Liver (tissue), 9 donors: Measurements from ENCODE around the gene TFF2. TPM values are rescaled to one million over a fixed set of nuclear protein-coding genes. Genes with fewer than 3 reads are reported as not detected.

Source experiments
- DNase-seq: peaks from one replicate; pipeline ENCODE4 v3.0.0-alpha.2; 2017; ENCODE audit warnings: low spot score
- H3K27ac ChIP-seq, 2 donors: one replicate each; pipeline ENCODE4 v1.7.0; 2013; ENCODE audit warnings: inconsistent platforms in 2 of 2, low read length in 2 of 2, control low read depth in 1 of 2, low read depth in 1 of 2, mild to moderate bottlenecking in 1 of 2
- H3K27me3 ChIP-seq, 4 donors: one replicate each; pipeline versions ENCODE4 v1.6.1 to v1.7.0; 2013; ENCODE audit warnings: low read length in 3 of 4, inconsistent platforms in 1 of 4, mild to moderate bottlenecking in 1 of 4, moderate library complexity in 1 of 4; ENCODE audit not compliant: control insufficient read depth in 4 of 4, insufficient read depth in 4 of 4
- H3K36me3 ChIP-seq, 4 donors: one replicate each; pipeline versions ENCODE4 v1.6.1 to v1.7.0; 2013; ENCODE audit warnings: low read length in 3 of 4, mild to moderate bottlenecking in 3 of 4, low read depth in 1 of 4, moderate library complexity in 1 of 4; ENCODE audit not compliant: control insufficient read depth in 4 of 4, insufficient read depth in 3 of 4
- H3K4me1 ChIP-seq, 4 donors: one replicate each; pipeline versions ENCODE4 v1.6.1 to v1.7.0; 2013; ENCODE audit warnings: low read length in 3 of 4, mild to moderate bottlenecking in 3 of 4, moderate library complexity in 1 of 4; ENCODE audit not compliant: control insufficient read depth in 4 of 4, insufficient read depth in 4 of 4
- H3K4me3 ChIP-seq, 3 donors: one replicate each; pipeline versions ENCODE4 v1.6.1 to v1.7.0; 2013; ENCODE audit warnings: low read length in 3 of 3, control low read depth in 1 of 3, low read depth in 1 of 3, mild to moderate bottlenecking in 1 of 3
- H3K9ac ChIP-seq, 2 donors: one replicate each; pipeline ENCODE4 v1.7.0; 2013; ENCODE audit warnings: low read length in 2 of 2, mild to moderate bottlenecking in 2 of 2, moderate library complexity in 2 of 2, control low read depth in 1 of 2, low read depth in 1 of 2
- H3K9me3 ChIP-seq, 4 donors: one replicate each; pipeline versions ENCODE4 v1.6.1 to v1.7.0; 2013; ENCODE audit warnings: low read length in 3 of 4; ENCODE audit not compliant: control insufficient read depth in 4 of 4
- ATF3 ChIP-seq: IDR thresholded peaks from 2 replicates; pipeline ENCODE4 v1.6.1; 2016; ENCODE audit warnings: antibody characterized with exemption
- CTCF ChIP-seq: fragments of 150-350 bp; IDR thresholded peaks from 2 replicates; pipeline ENCODE4 v1.5.1; 2017; ENCODE audit warnings: improper control_type of control experiment, low read depth, low read length; ENCODE audit not compliant: missing input control
- EGR1 ChIP-seq, 2 donors: IDR thresholded peaks; 2 replicates each; pipeline ENCODE4 v1.6.1; 2016 to 2018; ENCODE audit warnings: antibody characterized with exemption in 2 of 2, low read depth in 2 of 2
- FOXA1 ChIP-seq: IDR thresholded peaks from 2 replicates; pipeline ENCODE4 v1.6.1; 2016; ENCODE audit warnings: antibody characterized with exemption
- FOXA2 ChIP-seq: IDR thresholded peaks from 2 replicates; pipeline ENCODE4 v1.6.1; 2016; ENCODE audit warnings: antibody characterized with exemption
- GABPA ChIP-seq, 2 donors: IDR thresholded peaks in 1 of 2; conservative IDR thresholded peaks in 1 of 2; 2 replicates each; pipeline ENCODE4 v1.6.1; 2016; ENCODE audit warnings: antibody characterized with exemption in 2 of 2, mild to moderate bottlenecking in 1 of 2, moderate library complexity in 1 of 2
- HNF4A ChIP-seq, 2 donors: conservative IDR thresholded peaks; 2 replicates each; pipeline ENCODE4 v1.6.1; 2016; ENCODE audit warnings: antibody characterized with exemption in 2 of 2, mild to moderate bottlenecking in 2 of 2
- HNF4G ChIP-seq: IDR thresholded peaks from 2 replicates; pipeline ENCODE4 v1.6.1; 2016; ENCODE audit warnings: antibody characterized with exemption
- JUND ChIP-seq, 2 donors: IDR thresholded peaks; 2 replicates each; pipeline ENCODE4 v1.6.1; 2016; ENCODE audit warnings: antibody characterized with exemption in 2 of 2
- MAX ChIP-seq: IDR thresholded peaks from 2 replicates; pipeline ENCODE4 v1.6.1; 2016; ENCODE audit warnings: antibody characterized with exemption
- NR2F2 ChIP-seq: IDR thresholded peaks from 2 replicates; pipeline ENCODE4 v1.6.1; 2016; ENCODE audit warnings: antibody characterized with exemption
- RAD21 ChIP-seq, 2 donors: IDR thresholded peaks; 2 replicates each; pipeline ENCODE4 v1.6.1; 2016; ENCODE audit warnings: antibody characterized with exemption in 2 of 2, mild to moderate bottlenecking in 2 of 2
- REST ChIP-seq: IDR thresholded peaks from 2 replicates; pipeline ENCODE4 v1.6.1; 2016; ENCODE audit warnings: antibody characterized with exemption, mild to moderate bottlenecking
- RXRA ChIP-seq, 2 donors: IDR thresholded peaks; 2 replicates each; pipeline ENCODE4 v1.6.1; 2017 to 2018; ENCODE audit warnings: antibody characterized with exemption in 2 of 2, mild to moderate bottlenecking in 1 of 2
- SP1 ChIP-seq: IDR thresholded peaks from 2 replicates; pipeline ENCODE4 v1.6.1; 2018; ENCODE audit warnings: antibody characterized with exemption, mild to moderate bottlenecking
- TAF1 ChIP-seq: conservative IDR thresholded peaks from 2 replicates; pipeline ENCODE4 v1.6.1; 2016; ENCODE audit warnings: antibody characterized with exemption, mild to moderate bottlenecking
- YY1 ChIP-seq: IDR thresholded peaks from 2 replicates; pipeline ENCODE4 v1.6.1; 2016; ENCODE audit warnings: antibody characterized with exemption, mild to moderate bottlenecking
- ZBTB33 ChIP-seq: IDR thresholded peaks from 2 replicates; pipeline ENCODE4 v1.6.1; 2016; ENCODE audit warnings: antibody characterized with exemption
- WGBS: extraction: QIAGEN DNeasy Blood & Tissue Kit; methylation state at CpG from one replicate; pipeline ENCODE4 v1.1.7; 2013; 5-methylcytosine and 5-hydroxymethylcytosine counted together
- polyA plus RNA-seq, 2 donors: library from polyadenylated mRNA; stranded (reverse) in 1 of 2; unstranded in 1 of 2; fragments of 200-250 nt in 1 of 2; fragments of >200 nt in 1 of 2; fragmentation: Nextera tagmentation in 1 of 2; extraction: Ambion mirVana in 1 of 2; gene quantifications; one replicate each; pipeline versions ENCODE4 v1.2.1 to v1.2.3, GENCODE V29; 2013 to 2015
- total RNA-seq, 2 donors: library from RNA; depleted of rRNA; stranded (reverse); fragments of >200 nt; gene quantifications; one replicate each; pipeline ENCODE4 v1.2.3, GENCODE V29; 2014
- donor health status: healthy.
- donor health status: healthy.
- donor health status: healthy.
- donor health status: healthy.
- donor health status: healthy.

Gene TFF2
- total and polyA plus RNA-seq, 4 donors, result 1.0 TPM; not detected in 3

- 83% methylated on average over 12 of the region's 12 CpGs for WGBS
- Histone ChIP-seq H3K9ac (no peak overlapping the region), H3K27me3 (peaks cover 0 to 4% (median 2%) of the 10 kb centered on the region in 4 donors), H3K36me3 (no peaks in the 10 kb centered on the region), H3K4me3 (no peak overlapping the region), H3K9me3 (peaks cover 0 to 10% (median 1%) of the 10 kb centered on the region in 4 donors), H3K27ac (no peak overlapping the region), H3K4me1 (no peaks in the 10 kb centered on the region)
- TF ChIP-seq NR2F2 (no peak), FOXA2 (no peak), ZBTB33 (no peak), SP1 (no peak), YY1 (no peak), GABPA (IDR thresholded peaks at IDR 0.05 in 1 of 2, conservative IDR thresholded peaks at IDR 0.05 in 1 of 2) (no peak), CTCF (no peak), EGR1 (IDR thresholded peaks at IDR 0.05; ENCODE audit: low read depth in 2 of 2) (no peak), JUND (IDR thresholded peaks at IDR 0.05) (no peak), REST (no peak), MAX (no peak), HNF4G (no peak), RAD21 (IDR thresholded peaks at IDR 0.05) (no peak), TAF1 (no peak), ATF3 (no peak), RXRA (IDR thresholded peaks at IDR 0.05) (no peak), FOXA1 (no peak)
- no peak for DNase-seq
These were observed 11.4 kb upstream of the TFF2 start for GRCh38 chr21:42362198-42362597.

GRCh38 chr21:42361286-42361685 lies 10.5 kb upstream of the TFF2 start:
- 38% methylated on average over 7 of the region's 7 CpGs for WGBS
- no peak overlapping the region for H3K4me3 ChIP-seq
- peaks cover 0 to 4% (median 2%) of the 10 kb centered on the region in 4 donors for H3K27me3 ChIP-seq
- TF ChIP-seq FOXA1 (no peak), HNF4A (conservative IDR thresholded peaks at IDR 0.05) (no peak), SP1 (no peak), GABPA (IDR thresholded peaks at IDR 0.05 in 1 of 2, conservative IDR thresholded peaks at IDR 0.05 in 1 of 2) (no peak), CTCF (no peak), RAD21 (IDR thresholded peaks at IDR 0.05) (no peak), NR2F2 (no peak), TAF1 (no peak), FOXA2 (no peak)
- no peak overlapping the region for H3K27ac ChIP-seq
- DNase-seq, result no peak
- no peaks in the 10 kb centered on the region for H3K4me1 ChIP-seq
- no peaks in the 10 kb centered on the region for H3K36me3 ChIP-seq
- no peak overlapping the region for H3K9ac ChIP-seq
- peaks cover 0 to 12% (median 3%) of the 10 kb centered on the region in 4 donors for H3K9me3 ChIP-seq
